Amniotic stem cell (primary cell): ENCODE data around the gene GAS1.

Experiments used
- DNase-seq: peaks from one replicate; lab custom pipeline; 2025; lab: John Stamatoyannopoulos, UW

GAS1 gene, protein sequence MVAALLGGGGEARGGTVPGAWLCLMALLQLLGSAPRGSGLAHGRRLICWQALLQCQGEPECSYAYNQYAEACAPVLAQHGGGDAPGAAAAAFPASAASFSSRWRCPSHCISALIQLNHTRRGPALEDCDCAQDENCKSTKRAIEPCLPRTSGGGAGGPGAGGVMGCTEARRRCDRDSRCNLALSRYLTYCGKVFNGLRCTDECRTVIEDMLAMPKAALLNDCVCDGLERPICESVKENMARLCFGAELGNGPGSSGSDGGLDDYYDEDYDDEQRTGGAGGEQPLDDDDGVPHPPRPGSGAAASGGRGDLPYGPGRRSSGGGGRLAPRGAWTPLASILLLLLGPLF

DNA sequence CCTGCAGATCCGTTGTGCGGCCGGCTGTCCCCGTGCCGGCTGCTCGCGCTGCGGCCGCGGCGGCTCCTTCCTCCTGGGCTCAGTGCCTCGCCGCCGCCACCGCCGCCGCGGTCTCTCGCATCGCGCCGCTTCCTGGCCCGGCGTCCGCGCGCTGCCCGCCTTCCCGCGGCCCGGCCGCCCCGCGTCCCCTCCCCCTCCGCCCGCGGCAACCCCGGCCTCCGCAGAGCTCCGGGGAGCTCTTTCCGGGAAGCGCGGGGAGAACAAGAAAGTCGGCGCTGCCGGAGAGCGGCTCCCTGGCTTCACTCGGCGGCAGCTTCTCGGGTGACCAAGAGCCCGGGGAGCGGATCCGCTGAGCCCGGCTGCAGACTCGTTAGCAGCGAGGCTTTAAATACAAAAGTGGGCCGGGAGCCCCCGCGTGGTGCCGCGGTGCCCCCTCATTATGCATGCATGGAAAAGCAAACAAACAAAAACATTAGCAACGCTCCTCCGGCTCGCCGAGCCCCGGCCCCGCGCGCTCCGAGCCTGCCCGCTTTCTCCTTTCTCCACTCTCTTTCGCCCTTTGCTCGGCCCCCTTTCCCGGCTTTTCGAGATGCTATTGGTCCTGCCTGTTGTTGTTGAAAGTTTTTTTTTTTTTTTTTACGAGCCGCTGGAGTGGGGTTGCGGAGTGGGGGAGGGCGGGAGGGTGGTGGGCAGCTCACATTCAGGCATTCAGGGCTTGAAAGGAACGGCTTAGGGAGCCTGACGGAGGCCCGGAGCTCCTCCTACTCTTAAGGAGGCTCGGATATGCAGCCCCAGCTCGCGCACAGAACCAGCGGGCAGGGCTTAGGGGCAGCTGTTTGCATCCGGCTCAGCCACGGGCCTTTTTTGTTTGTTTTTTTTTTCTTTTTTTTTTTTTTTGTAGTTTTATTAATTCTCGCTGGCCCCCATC is at the start of gene GAS1:
Gene GAS1 (minus strand): TSS at position 361 of the 928 bp plus-strand sequence. CDS start 727 bp downstream, outside the sequence.
- DNase-seq, result peak; percentile 89

DNA sequence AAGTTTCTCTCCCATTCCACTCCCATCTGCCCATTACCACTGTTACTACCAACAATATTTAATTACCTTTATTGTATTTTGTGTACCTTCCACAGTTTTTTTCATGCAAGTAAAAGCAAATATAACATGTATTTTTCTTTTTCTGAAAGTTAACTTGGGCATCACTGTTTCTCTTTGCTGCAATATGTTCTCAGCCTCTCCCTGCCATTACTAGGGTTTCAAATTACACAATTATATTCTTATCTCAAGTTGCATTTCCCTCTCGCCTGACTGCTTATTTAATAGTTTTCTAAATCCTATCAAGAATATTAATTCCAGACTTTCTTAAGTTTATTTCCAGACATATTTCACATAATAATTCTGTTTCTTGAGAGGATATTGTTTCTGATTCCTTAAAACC is 46.9 kb upstream of the GAS1 start:
- no peak for DNase-seq

DNA sequence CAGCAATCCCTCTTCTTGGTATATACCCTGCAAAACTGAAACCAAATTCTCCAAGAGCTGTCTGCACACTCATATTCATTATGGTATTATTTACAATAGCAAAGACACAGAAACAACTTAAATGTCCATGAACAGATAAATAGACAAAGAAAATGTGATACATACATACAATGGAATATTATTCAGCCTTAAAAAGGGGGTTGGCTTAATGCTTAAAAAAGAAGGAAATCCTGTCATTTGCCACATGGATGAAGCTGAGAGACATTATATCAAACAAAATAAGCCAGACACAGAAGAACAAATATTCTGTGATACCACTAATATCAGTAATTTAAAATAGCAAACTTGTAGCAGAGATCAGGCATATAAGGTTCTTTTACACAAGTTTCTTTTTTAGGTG is 46.5 kb upstream of the GAS1 start:
- no peak for DNase-seq

DNA sequence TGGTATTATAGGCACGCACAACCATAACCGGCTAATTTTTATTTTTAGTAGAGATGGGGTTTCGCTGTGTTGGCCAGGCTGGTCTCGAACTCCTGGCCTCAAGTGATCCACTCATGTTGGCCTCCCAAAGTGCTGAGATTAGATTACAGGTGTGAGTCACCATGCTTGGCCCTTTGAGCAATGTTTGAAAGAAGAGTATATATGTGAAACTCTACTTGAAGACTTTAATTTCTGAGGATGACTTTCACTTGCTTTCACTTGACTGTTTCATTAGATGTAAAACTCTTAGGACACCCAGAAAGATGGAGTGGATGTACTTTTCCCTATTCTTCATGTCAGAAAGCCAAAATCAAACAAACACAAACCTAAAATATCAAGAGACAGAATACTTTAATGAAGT is 43.8 kb upstream of the GAS1 start:
- no peak for DNase-seq

DNA sequence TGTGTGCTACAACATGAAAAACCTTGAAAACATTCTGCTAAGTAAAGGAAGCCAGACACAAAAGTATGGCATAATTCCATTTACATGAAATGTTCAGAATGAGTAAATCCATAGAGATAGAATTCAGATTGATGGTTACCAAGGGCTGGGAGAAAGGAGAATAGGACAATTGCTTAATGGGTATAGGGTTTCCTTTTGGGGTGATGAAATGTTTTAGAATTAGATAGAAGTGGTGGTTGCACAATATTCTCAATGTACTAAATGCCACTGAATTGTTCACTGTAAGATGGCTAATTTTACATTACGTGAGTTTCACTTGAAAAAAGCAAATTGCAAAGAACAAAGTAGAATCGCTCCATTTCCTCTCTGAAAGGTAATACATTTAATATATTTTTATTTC is 43.0 kb upstream of the GAS1 start:
- no peak for DNase-seq

DNA sequence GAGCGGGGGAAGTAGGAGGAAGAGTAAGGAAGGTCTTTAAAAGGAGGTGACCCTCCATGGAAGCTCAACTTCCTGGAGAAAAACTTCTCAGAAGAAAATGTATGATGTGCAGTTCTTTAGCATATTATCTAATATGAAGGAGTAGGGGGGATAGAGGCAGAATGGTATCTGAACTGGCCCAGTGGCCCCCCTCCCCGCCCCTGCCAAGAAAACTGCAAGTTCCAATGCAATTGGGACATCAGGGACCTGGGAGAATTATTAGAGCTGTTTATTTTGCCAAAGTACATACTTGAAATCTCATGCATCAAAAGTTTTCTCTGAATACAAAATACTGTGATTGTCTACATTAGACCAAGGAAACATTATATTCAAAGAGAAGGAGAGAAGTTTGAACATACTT is 40.6 kb upstream of the GAS1 start:
- DNase-seq, result no peak

DNA sequence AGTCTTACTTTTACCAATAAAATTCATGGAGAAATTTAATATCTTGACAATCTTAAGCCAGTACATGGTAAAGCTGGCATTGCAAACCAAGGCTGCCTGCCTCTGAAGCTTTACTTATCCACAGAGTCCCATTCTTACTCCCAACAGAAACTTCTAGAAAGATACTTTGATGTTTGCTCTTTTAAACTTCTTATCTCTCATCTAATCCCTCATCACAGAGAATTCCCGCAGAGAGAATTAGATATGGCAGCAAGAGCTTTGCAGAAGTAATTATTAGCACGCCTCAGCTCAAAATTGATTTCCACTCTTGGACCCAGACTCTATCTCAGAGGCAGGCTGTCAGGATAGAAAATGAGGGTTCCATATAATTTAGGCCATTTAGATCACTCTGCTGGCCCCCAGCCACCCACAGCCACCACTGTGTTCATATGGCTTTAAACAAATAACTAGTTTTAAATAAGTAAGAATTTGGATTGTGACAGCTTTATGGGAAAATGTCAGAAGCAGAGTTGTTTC is 37.9 kb upstream of the GAS1 start:
- DNase-seq, result no peak

DNA sequence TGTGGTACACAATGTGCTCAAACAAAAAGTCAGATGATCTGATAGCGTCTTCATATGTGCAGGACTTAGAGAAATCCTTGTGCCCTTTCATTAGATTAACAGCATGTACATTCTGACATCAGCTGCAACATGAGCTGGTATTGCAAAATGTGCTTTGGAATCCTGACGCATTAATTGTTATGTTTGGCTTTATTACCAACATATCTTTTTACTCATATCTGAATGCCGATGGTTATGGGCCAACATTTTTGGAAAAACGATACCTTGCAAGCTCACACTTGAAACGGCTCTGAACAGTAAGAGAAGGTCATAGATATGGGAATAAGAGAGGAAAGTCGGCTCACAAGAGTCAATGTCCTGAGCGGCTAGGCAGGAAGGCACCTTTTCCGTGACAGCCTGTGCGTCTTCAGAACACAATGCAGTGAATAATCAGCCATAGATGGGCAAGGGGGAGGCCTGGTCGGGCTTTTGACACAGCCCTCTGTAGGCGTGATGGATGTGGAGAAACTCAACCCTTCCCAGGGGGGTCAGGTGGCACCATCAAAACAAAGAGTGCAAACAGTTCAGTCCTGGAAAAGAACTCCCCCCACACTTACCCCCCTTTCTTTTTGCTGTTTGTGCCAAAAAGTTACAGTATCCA is 36.4 kb upstream of the GAS1 start:
- DNase-seq, result peak; percentile 78

DNA sequence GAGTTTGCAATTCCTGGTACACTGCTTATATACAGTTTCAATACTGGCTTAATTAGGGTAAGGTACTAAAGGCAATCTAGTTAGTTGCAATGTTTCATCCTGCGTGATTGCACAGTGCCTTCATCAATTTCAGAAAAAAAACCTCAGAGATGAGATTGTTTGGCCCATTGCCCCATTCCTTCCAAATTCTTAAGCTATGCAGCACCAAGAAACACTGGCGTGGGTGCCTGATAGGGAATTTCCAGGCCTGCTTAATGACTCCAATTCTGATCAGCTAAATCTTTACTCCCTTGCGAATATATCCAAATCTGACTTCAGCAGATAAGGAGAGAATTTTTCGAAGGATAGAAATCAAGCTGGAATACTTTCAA is 35.9 kb upstream of the GAS1 start:
- DNase-seq, result peak; percentile 59

DNA sequence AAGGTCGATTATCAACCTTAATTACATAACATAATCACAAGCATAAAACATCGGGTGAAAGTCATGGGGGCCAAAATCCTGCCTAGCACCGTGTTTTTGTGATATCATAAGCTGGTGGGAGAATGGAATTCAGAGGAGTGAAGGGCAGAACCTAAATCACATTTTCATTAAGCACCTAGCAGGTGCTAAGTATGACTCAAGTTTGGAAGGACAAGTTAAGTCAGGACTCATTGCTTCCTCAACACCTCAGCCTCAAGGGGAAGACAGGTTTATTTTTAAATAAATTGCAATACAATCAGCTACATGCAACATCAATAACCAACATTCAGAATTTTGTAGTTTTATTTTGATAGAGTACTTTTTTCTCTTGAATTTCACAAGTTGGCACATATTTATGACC is 33.5 kb upstream of the GAS1 start:
- DNase-seq, result no peak

DNA sequence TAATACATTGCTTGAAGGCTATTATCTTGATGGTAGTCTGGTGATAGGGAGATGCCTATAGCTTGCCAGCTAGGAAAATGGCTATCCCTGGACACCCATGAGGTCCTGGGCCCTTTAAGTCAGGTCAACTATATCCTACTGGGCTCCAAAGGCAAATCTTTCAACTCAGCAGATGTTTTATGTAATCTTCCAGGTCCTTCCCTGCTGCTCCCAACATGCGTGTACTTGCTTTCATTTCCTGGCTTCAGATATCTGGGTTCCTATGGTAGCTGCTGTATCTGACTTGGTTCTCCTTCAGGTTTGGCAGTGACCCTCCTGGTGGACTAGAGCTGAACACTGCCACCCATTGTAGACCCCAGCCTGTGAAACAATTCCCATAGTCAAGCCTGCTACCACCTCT is 32.4 kb upstream of the GAS1 start:
- no peak for DNase-seq

DNA sequence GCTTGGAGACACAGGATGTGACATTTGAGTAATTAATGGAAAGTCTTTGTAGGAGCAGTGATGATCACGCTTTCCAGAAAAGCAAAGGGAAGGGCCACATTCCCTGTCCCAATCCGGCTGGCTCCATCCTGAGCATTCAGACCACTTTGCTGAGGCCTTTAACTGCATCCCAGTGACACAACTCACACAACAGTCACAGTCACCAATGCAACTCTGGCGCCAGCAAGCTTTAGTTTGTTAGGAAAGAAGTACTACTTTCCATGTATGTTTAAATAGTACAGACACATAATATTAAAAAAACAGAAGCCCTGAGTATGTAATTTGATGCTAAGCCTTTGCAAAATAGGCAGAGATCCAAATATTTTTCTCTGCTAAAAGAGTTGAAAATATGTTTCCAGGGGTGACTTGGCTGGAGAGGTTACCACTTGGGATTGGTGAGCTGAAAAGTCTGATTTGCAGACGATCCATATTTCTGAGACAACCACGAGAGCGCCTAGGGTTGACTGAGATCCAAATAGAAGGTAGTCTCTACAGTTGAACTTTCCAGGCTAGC is 31.7 kb upstream of the GAS1 start:
- no peak for DNase-seq

DNA sequence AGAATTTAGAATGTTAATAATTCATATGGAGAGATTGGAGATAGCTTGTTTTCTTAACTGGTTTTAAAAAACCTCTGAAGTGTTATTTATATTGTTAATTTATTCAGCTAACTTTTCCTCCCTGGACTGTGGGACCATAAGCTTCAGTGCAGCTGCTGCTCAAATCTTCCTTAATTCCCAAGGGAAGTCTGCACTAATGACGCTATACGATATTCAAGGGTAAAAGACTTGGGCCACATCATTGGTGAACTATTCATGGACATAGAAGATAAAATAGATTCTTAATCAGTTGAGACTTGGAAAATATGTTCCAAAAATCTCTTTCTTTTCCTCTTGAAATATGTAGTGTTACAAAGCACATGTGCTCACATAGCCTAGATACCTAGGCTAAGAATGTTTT is 31.1 kb upstream of the GAS1 start:
- DNase-seq, result no peak

DNA sequence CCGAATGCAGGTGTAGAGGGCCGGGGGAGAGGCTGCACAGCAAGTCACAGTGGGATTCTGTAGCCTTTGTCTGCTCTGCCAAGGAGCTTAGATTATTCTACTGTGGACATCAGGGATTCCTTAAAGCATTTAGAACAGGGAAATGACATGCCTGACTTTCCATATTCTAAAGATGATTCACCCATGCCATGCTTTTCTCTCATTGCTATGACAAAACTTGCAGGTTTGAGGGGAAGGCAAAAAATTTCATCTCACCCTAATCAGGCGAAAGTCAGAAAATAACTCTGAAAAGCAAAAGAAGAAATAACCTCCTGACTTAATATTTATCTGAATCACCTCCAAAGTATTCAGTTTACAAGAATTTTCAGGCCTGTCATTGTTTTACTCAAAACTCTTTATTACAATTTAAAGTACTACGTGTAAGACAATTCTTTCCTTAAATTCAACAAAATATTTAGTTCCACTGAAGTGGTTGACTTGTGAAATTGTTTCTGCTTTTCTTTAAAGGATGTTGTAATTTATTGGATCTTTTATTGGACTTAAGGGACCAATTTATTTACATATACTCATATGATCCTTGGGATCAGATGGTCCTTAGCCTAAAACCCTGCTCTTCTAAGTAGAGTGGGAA is 30.0 kb upstream of the GAS1 start:
- peak; percentile 6 for DNase-seq

DNA sequence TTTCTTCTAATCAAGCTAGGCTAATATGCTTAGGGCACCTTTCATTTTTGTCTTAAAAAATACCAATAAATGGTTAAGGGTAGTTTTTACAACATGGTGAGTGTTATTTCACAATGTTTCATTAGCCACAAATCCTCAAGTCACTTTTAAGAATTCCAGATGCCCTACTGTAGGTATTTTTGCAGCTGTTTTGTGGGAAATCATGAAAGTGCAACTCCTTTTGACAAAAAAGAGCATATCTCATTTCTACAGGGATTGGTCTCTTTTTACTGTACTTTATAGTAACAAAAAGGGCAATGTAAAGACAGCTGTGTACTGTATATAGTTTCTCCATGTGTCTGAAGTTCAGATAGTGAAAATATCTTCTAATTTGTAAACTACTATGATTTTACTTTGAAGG is 28.3 kb upstream of the GAS1 start:
- no peak for DNase-seq

DNA sequence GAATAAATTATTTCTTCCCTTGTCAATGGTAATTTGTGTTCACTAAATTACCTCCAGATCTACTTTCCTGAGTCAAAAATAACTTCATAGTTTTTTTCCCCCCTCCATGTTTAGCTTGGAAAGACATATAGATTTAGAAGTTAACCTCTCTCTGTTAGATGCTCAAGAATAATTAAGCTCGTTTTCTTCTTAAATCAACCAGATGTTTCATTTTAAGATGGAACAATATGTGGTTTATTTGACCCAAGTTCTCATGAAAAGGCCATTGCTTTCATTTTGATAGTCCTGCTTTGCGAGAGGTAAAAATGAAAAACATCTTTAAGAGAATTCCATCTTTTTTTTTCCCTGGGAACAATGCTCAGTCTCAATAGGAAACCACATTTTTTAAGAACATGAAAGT is 27.7 kb upstream of the GAS1 start:
- DNase-seq, result no peak

DNA sequence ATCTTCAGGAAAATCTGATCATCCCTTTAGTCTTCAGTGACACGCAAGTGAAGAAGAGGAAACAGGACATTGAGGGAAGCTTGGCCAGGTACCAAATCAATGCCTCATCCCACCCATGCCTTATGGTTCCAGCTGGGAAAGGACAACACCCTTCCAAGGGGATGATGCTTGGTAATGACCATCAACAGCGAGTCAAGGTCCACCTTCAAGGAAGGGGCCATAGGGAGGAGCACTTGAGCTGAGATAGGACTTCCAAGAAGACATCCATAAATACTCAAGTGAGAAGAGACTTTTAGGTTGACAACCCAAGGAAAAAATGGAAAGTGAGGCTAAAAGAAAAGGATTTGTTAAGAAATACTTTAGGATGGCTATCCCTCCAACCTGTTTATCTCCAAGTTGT is 27.1 kb upstream of the GAS1 start:
- DNase-seq, result no peak

DNA sequence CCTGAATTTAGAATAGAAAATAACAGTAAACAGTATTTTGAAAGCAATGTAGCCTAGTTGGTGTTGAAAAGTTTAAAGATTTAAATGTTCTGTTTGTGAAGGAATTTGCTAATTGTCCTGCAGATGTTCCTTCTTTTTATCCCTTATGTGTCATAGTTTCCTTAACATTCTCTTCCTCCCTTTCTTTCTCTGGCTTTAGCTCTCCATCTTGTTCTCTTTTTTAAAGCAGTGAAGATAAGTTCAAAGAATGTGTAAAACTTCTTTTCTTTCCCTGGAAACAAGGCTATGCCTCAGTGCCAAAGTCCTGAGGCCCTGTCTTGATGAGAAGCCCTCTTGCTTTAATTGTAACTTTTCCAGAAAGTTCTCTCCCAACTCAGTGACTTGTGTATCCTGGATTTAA is 24.4 kb upstream of the GAS1 start:
- no peak for DNase-seq

DNA sequence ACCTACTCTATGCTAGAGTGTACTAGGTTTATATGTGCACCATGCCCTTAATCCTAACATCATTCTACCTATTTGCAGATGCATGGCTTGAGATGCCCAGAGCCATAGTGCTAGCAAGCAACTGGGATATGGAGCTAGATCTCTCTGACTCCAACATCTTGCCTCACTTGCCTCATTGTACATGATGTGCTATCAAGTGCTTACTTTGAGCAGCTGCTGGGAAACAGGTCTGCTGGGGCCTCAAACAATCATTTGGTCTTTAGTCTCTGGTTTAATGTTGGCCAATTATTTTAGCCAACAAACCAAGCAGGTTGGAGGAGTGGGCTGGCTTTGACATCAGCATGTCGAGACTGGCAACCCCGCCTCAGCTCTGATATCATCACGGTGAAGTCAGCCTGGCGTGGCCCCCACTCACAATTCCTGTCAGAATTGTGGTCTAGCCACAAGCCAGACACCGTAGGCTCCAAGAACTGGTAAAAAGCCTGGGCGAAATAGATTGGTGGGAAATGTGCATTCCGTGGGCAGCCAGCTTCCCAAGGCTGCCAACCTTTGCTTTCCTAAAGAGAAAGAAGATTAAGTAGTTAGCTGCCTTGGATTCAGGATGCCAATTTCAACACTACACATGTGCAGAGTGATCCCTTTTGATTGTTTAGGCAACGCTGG is 21.1 kb upstream of the GAS1 start:
- no peak for DNase-seq

DNA sequence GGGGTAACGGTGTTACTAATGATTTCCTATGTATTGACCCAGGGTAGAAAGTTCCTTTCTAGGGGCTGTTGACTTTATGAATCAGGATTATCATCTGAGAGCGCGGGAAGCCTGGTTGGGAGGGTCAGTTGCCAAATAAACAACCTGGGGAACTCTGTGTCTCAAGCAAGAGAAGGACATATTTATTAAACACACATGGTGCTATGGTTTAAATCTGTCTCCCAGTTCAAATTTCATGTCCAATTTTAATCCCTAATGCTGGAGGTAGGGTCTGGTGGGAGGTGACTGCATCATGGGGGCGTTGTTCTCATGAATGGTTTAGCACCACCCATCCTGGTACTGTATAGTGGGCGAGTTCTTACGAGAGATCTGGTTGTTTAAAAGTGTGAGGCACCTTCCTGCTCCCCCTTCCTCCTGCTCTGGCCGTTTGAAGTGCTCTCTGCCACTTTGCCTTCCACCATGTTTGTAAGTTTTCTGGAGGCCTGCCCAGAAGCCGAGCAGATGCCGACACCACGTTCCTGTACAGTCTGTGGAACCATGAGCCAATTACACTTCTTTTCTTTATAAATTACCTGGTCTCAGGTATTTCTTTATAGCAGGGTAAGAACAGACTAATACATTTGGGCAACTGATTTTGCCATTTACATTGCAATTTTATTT is 19.7 kb upstream of the GAS1 start:
- DNase-seq, result no peak
